ENCODE results near the gene KRT39. TPM values are rescaled to one million over a fixed set of nuclear protein-coding genes. Genes with fewer than 3 reads are reported as not detected.

The KRT39 gene
- not detected for total RNA-seq

- no peak for ATAC-seq (ENCODE audit: low FRiP score)
- no peak for TF ChIP-seq CTCF (IDR thresholded peaks at IDR 0.05)
These were observed at the start of gene KRT39 for GRCh38 chr17:40966848-40967247. Gene KRT39 (minus strand): TSS chr17:40966948. CDS start chr17:40966856, 92 bp downstream.

GRCh38 chr17:41015454-41015853, 48.7 kb upstream of the KRT39 start:
- DNase-seq (ENCODE audit: low spot score) (no peak), ATAC-seq (ENCODE audit: low FRiP score) (no peak)
- no peak for TF ChIP-seq CTCF (IDR thresholded peaks at IDR 0.05)

More at GRCh38 chr17:40966848-40967247, at the start of gene KRT39:
- DNase-seq (ENCODE audit: low spot score), result no peak

GRCh38 chr17:41013606-41014005, 46.9 kb upstream of the KRT39 start:
- no peak for TF ChIP-seq CTCF (IDR thresholded peaks at IDR 0.05)
- ATAC-seq (ENCODE audit: low FRiP score), result no peak
- no peak for DNase-seq (ENCODE audit: low spot score)

- no peak for DNase-seq (ENCODE audit: low spot score)
- no peak for ATAC-seq (ENCODE audit: low FRiP score)
- no peak for TF ChIP-seq CTCF (IDR thresholded peaks at IDR 0.05)
These were observed 46.4 kb upstream of the KRT39 start for GRCh38 chr17:41013181-41013580.

GRCh38 chr17:41012326-41013120, 45.8 kb upstream of the KRT39 start:
- TF ChIP-seq CTCF (IDR thresholded peaks at IDR 0.05), result no peak
- no peak for ATAC-seq (ENCODE audit: low FRiP score)
- no peak for DNase-seq (ENCODE audit: low spot score)

GRCh38 chr17:41010441-41010840, 43.7 kb upstream of the KRT39 start:
- ATAC-seq (ENCODE audit: low FRiP score) (no peak), DNase-seq (ENCODE audit: low spot score) (no peak)
- TF ChIP-seq CTCF (IDR thresholded peaks at IDR 0.05), result no peak

- DNase-seq (ENCODE audit: low spot score) (no peak), ATAC-seq (ENCODE audit: low FRiP score) (no peak)
- TF ChIP-seq CTCF (IDR thresholded peaks at IDR 0.05), result no peak
These were observed 43.2 kb upstream of the KRT39 start for GRCh38 chr17:41009936-41010335.
